Erythroblast (primary cell): ENCODE data around the gene BAIAP2.
"Not testable (repeated sequence)": the region's sequence is repeated elsewhere in the genome, so short reads cannot be mapped to it uniquely, and the experiment has no call there.

Source experiments
- DNase-seq, 2 experiments: peaks; one replicate each; lab custom pipeline; 2025; lab: John Stamatoyannopoulos, UW
- GATA1 ChIP-seq: IDR thresholded peaks from 2 replicates; pipeline ENCODE4 v1.6.1; 2011; ENCODE audit warnings: low read depth, mild to moderate bottlenecking, control low read depth, low read length, moderate library complexity
- POLR2A ChIP-seq: IDR thresholded peaks from 2 replicates; pipeline ENCODE4 v1.6.1; 2011; ENCODE audit warnings: mild to moderate bottlenecking, low read length

BAIAP2 gene

DNA sequence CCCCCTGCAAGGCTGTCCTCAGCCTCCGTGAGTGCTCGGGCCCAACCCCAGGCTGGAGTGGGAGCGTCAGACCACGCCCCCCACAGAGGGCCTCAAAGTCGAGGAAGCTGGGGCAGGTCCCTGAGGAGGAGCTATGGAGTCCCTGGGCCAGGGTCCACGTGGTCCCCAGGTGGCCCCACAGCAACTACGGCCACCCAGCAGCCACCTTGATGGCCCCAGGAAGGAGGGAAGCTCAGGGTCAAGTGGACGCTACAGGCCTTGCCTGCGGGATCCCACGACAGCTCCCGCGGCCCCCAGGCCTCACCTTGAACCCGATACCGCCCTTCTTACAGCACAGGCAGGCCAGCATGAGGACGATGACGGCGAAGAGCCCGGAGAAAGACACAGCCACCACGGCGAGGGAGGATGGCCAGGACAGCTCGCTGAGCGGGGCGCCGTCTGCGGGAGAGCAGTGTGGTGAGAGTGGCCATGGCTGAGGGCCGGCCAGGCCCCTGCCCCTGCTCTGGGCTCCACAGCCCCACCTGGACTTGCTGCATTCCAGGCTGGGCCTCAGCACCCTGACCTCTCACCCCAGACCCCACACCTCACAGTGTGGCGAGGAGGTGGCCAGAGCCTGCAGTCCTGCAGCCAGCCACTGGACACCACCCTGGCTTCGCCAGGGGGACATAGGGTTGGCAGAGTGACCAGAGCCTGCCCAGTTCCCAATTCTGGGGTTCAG is 99.3 kb downstream of the BAIAP2 start:
- no peak for DNase-seq
- TF ChIP-seq GATA1 (no peak), POLR2A (no peak)

- TF ChIP-seq GATA1 (no peak), POLR2A (no peak)
- DNase-seq = no peak
Measured at GRCh38 chr17:81135505-81136278, 100.7 kb downstream of the BAIAP2 start.

DNA sequence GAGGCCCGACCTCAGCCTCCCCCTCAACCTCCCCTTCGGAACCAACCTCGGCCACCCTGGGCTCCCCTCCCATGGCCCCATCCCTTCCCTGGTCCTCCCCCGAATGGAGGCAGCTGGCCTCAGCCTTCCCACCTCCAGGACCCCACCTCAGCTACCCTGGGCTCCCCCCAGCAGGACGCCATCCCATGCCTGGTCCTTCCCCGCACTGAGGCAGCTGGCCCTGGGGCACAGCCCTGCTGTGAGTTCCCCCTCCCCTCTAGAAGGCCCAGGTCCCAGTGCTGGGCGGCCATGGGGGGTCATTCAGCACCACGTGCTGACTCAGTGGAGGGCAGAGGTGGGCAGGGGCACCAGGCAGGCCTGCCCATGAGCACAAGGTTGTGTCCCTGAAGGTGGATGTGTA is 101.4 kb downstream of the BAIAP2 start:
- TF ChIP-seq GATA1 (no peak), POLR2A (no peak)
- DNase-seq = no peak

- DNase-seq = no peak
- TF ChIP-seq GATA1 = no peak
Measured at GRCh38 chr17:81137248-81137647, 102.3 kb downstream of the BAIAP2 start.

DNA sequence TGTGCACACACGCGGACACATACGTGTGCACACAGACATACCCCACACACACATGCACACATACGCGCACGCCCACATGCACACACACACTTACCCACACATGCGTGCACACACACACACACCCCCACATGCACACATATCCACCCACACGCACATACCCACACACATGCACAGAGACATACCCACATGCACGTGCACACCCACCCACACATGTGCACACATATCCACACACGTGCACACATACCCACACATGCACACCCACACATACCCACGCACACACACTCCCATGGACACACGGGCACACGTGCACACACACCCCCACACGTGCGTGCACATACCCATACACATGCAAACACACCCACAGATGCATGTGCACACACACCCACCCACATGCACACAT is 103.1 kb downstream of the BAIAP2 start:
- TF ChIP-seq POLR2A (no peak), GATA1 (no peak)
- no peak for DNase-seq

- no peak for TF ChIP-seq GATA1
- no peak for TF ChIP-seq POLR2A
- no peak for DNase-seq
Measured at GRCh38 chr17:81138500-81138899, 103.5 kb downstream of the BAIAP2 start.

DNA sequence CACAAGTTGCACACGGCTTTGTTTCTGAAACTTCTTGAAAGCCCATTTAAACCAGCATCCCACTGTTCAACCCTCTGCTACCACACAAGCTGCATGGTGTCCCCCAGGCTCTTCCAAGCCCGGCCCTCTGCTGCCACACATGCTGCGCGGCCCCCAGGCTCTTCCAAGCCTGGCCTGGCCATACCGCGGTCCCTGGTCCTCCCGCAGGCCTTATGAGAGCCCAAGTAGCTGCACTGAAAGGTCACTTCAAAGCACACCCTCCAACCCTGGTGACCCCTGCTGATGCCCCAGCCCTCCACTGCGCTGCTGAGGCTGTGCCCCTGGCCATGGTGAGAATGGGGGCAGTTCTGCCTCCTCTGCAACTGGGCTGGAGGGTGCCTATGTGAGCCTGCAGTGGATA is 104.5 kb downstream of the BAIAP2 start:
- no peak for DNase-seq
- TF ChIP-seq POLR2A = no peak
- no peak for TF ChIP-seq GATA1

DNA sequence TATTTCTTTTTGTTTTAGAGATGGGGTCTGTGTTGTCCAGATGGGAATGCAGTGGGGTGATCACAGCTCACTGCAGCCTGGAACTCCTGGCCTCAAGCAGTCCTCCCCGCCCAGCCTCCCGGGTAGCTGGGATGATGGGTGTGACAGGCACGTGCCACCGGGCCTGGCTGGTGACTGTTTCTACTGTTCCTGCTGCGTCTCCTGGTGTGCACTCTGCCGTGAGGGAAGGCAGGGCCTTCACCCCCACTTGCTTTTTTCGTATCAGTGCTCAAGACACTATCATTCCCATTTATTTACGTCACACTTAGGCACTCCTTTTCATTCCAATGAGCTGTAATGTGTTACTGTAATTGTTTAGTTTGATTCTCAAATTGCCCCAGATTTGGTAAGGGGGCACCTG is 105.1 kb downstream of the BAIAP2 start:
- TF ChIP-seq POLR2A (no peak), GATA1 (no peak)
- DNase-seq = no peak

- TF ChIP-seq GATA1 (no peak), POLR2A (no peak)
- no peak for DNase-seq
Measured at GRCh38 chr17:81140695-81141094, 105.7 kb downstream of the BAIAP2 start.

- DNase-seq = peak; percentile 66 to 77
- no peak for TF ChIP-seq POLR2A
Measured at GRCh38 chr17:81142301-81143199, 107.6 kb downstream of the BAIAP2 start.

GRCh38 chr17:81143200-81143527 is 108.2 kb downstream of the BAIAP2 start:
- DNase-seq = no peak
- TF ChIP-seq GATA1 = no peak
- TF ChIP-seq POLR2A = no peak

- no peak for TF ChIP-seq POLR2A
Measured at GRCh38 chr17:81143717-81144422, 108.9 kb downstream of the BAIAP2 start.

DNA sequence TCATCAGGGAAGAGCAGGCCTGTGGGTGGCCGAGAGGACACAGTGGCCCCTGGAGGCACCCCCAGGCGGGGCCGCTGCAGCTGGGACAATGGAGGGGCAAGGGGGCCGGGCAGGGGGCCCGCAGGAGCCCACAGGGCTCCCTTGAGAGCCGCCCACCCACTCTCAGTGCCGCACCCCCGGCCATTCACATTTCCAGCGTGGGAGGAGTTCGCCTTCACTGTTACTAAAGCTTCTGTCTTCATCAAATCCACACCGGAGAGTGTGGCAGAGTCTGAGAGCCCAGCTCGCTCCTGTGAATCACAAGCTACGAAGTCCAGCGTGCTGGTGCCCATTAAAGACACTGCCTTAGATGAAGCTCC is 109.5 kb downstream of the BAIAP2 start:
- DNase-seq = no peak
- no peak for TF ChIP-seq POLR2A
- TF ChIP-seq GATA1 = no peak

More at GRCh38 chr17:81143717-81144422, 108.9 kb downstream of the BAIAP2 start:
- DNase-seq = no peak

- DNase-seq = not testable (repeated sequence)
Measured at GRCh38 chr17:81146208-81146607, 111.3 kb downstream of the BAIAP2 start.
